MCF 10A (cell line): Measurements from ENCODE around the gene LRRC56. TPM values are rescaled to one million over a fixed set of nuclear protein-coding genes. Genes with fewer than 3 reads are reported as not detected.
"Not testable (repeated sequence)": the region's sequence is repeated elsewhere in the genome, so short reads cannot be mapped to it uniquely, and the experiment has no call there.

Experiments used
- BruUV-seq: library from RNA; stranded (reverse); fragments of 400-500 nt; replicated peaks from 2 replicates; lab custom pipeline; 2021; lab: Mats Ljungman, UMichigan
- CTCF ChIA-PET: fragments of 300-600 bp; sonication (Branson Sonifier 250); formaldehyde crosslinking; extraction: SDS; loops from one replicate; lab custom pipeline; 2021; ENCODE audit warnings: antibody characterized with exemption, inconsistent platforms; lab: Yijun Ruan, JAX
- POLR2A ChIA-PET: fragments of 300-600, 350-650 bp; sonication (Branson Sonifier 250); formaldehyde crosslinking; extraction: SDS; loops from one replicate; lab custom pipeline; 2020; ENCODE audit warnings: antibody characterized with exemption, inconsistent platforms; lab: Yijun Ruan, JAX
- DNase-seq: peaks from one replicate; pipeline ENCODE4 v3.0.0-alpha.2; 2018; ENCODE audit not compliant: unreplicated experiment
- H3K27ac Mint-ChIP-seq: one replicate; pipeline ENCODE4 v1.8.0; 2022; ENCODE audit warnings: mild to moderate bottlenecking, low read depth, mixed read lengths; ENCODE audit not compliant: unreplicated experiment
- H3K27me3 Mint-ChIP-seq: one replicate; pipeline ENCODE4 v1.8.0; 2022; ENCODE audit warnings: mixed read lengths; ENCODE audit not compliant: insufficient read depth, unreplicated experiment
- H3K36me3 Mint-ChIP-seq: one replicate; pipeline ENCODE4 v1.8.0; 2022; ENCODE audit warnings: mild to moderate bottlenecking, moderate library complexity, mixed read lengths; ENCODE audit not compliant: insufficient read depth, unreplicated experiment
- H3K4me1 Mint-ChIP-seq: one replicate; pipeline ENCODE4 v1.8.0; 2022; ENCODE audit warnings: mixed read lengths; ENCODE audit not compliant: insufficient read depth, unreplicated experiment
- H3K4me3 Mint-ChIP-seq: one replicate; pipeline ENCODE4 v1.8.0; 2022; ENCODE audit warnings: mild to moderate bottlenecking, moderate library complexity, mixed read lengths; ENCODE audit not compliant: unreplicated experiment
- H3K9me3 Mint-ChIP-seq: one replicate; pipeline ENCODE4 v1.8.0; 2022; ENCODE audit warnings: mixed read lengths; ENCODE audit not compliant: unreplicated experiment
- intact Hi-C: fragments of 100-400 bp; cut with micrococcal nuclease; formaldehyde crosslinking; loops from 2 replicates; pipeline ENCODE4 v1.14.1; 2022
- total RNA-seq: library from RNA; stranded (reverse); gene quantifications from 2 replicates; pipeline ENCODE4 v1.2.3, GENCODE V29; 2022
- TF ChIP-seq, protein P1 (sequence below): fragments of 200-600 bp; IDR thresholded peaks from one replicate; pipeline ENCODE4 v1.8.0; 2022; ENCODE audit warnings: antibody characterized with exemption, mild to moderate bottlenecking; ENCODE audit not compliant: unreplicated experiment

Gene LRRC56
- total RNA-seq, 1 experiment from 2014 or later, result 0.75 TPM

DNA sequence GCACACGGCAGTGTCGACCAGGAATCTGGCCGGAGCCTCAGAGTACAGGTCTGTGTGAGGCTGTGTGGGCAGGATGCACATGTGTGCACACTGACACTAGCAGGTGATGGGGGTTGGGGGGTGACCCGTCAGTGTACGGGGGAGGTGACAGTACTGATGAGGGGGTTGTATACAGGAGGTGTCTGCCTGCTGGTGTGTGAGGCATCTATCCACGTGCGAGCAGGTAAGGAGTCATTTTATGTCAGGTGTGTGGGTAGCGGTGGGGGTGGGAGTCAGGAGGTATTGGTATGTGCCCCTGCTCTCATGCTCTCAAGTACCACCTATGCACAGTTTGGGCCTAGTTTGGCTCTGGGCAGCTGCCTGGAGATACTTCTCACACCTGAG, 34.5 kb downstream of the LRRC56 start:
- H3K4me1 Mint-ChIP-seq, result peaks cover 12% of the 10 kb centered on the region
- H3K36me3 Mint-ChIP-seq, result no peaks in the 10 kb centered on the region
- no peaks in the 10 kb centered on the region for H3K9me3 Mint-ChIP-seq
- TF ChIP-seq, protein P1, sequence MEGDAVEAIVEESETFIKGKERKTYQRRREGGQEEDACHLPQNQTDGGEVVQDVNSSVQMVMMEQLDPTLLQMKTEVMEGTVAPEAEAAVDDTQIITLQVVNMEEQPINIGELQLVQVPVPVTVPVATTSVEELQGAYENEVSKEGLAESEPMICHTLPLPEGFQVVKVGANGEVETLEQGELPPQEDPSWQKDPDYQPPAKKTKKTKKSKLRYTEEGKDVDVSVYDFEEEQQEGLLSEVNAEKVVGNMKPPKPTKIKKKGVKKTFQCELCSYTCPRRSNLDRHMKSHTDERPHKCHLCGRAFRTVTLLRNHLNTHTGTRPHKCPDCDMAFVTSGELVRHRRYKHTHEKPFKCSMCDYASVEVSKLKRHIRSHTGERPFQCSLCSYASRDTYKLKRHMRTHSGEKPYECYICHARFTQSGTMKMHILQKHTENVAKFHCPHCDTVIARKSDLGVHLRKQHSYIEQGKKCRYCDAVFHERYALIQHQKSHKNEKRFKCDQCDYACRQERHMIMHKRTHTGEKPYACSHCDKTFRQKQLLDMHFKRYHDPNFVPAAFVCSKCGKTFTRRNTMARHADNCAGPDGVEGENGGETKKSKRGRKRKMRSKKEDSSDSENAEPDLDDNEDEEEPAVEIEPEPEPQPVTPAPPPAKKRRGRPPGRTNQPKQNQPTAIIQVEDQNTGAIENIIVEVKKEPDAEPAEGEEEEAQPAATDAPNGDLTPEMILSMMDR, result no peak
- no peak overlapping the region for H3K27ac Mint-ChIP-seq
- no peaks in the 10 kb centered on the region for H3K27me3 Mint-ChIP-seq
- H3K4me3 Mint-ChIP-seq, result no peak overlapping the region
- BruUV-seq, result no TSS peak
- POLR2A ChIA-PET, result no interaction called here
- intact Hi-C loops, result no loop called here
- CTCF ChIA-PET, result interaction anchor here (0.6 kb wide), 1 partner anchor 26 kb away, joined by 4 read pairs; no protein-coding TSS in a partner anchor
- DNase-seq, result no peak

DNA sequence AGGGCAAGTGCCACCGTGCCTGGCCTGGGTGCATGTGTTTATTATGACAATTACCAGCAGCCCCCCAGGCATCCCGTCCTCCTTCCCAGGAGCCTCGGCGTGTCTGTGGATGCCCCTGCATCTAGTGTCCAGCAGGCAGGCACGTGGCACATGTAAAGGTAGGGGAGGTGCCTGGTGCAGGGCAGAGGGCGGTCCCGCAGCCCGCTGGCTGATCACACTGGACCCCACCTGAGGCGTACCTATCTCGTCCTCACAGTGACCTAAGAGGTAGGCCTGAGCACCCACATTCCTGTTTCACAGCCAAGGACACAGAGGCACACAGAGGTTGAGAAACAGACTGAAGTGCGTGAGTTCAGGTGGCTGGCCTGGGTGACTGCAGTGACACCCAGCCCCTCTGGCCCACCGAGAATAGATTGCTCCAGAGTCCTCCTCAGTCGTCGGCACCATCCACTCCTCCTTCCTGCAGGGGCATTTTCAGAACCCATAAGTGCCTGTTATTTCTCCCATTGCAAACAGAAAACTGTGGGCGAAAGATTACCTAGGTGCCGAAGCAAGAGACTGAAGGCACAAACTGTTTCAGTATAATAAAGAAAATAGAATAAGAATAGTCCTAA, 35.9 kb downstream of the LRRC56 start:
- BruUV-seq, result no TSS peak
- Mint-ChIP-seq H3K27ac (no peak overlapping the region), H3K27me3 (no peaks in the 10 kb centered on the region), H3K36me3 (no peaks in the 10 kb centered on the region), H3K4me1 (peaks cover 13% of the 10 kb centered on the region), H3K4me3 (no peak overlapping the region), H3K9me3 (no peaks in the 10 kb centered on the region)
- intact Hi-C loops, result no loop called here
- CTCF ChIA-PET, result no interaction called here
- no peak for DNase-seq
- POLR2A ChIA-PET, result interaction anchor here (0.7 kb wide), 1 partner anchor 12 kb away, joined by 3 read pairs; no protein-coding TSS in a partner anchor
- TF ChIP-seq, protein P1, result no peak

DNA sequence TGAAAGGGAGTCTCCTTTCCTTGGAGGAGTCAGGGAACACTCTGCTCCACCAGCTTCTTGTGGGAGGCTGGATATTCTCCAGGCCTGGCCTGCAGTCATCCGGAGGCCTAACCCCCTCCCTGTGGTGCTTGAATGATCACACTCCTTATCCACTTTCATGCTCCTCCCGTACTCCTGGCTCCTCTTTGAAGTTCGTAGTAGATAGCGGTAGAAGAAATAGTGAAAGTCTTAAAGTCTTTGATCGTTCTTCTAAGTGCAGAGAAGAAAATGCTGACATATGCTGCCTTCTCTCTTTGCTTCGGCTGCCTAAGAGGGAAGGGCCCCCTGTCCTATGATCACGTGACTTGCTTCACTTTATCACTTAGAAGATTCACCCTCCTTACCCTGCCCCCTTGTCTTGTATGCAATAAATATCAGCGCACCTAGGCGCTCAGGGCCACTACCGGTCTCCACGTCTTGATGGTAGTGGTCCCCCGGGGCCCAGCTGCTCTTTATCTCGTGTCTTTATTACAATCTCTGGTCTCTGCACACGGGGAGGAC, 36.8 kb downstream of the LRRC56 start:
- H3K4me1 Mint-ChIP-seq, result peaks cover 21% of the 10 kb centered on the region
- H3K27ac Mint-ChIP-seq, H3K9me3 Mint-ChIP-seq, DNase-seq, CTCF ChIA-PET, H3K36me3 Mint-ChIP-seq, H3K4me3 Mint-ChIP-seq, BruUV-seq, intact Hi-C loops, H3K27me3 Mint-ChIP-seq: not testable (repeated sequence)
- POLR2A ChIA-PET, result interaction anchor here (0.6 kb wide), 1 partner anchor 27 kb away, joined by 4 read pairs; no protein-coding TSS in a partner anchor

DNA sequence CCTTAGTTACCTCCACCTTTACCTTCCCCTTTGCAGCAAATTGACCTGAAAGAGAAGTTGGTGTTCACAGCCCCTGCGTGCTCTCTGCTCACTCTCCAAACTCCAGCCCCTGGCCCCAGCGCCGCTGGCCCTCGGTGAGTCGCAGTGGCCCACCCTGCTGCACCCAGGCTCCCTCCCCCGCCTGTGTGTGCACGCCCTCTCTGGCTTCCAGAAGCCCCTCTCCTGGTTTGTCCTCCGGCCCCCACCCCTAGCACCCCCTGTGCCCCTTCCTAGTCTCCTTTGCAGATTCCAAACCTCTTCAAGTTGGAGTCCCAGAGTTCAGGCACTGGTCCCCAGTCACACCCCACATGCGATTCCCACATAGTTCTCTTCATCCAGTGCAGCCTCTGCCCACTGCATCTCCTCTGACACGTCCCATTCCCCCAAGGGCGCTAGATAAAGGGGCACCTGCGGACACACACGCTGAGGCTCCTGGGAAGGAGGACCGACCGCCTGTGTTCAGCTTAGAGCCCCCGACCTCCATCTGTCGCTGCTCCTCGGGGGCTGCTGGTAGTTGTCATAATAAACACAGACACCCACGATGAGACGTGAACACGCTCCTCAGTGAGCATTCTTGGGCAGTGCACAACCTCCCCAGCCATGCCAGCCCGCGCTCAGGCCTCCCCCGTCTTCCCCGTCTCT, 37.4 kb downstream of the LRRC56 start:
- Mint-ChIP-seq H3K27me3 (no peaks in the 10 kb centered on the region), H3K4me3 (peak overlapping the region; percentile 79), H3K27ac (no peak overlapping the region), H3K4me1 (peaks cover 28% of the 10 kb centered on the region), H3K36me3 (no peaks in the 10 kb centered on the region), H3K9me3 (no peaks in the 10 kb centered on the region)
- ChIA-PET CTCF (interaction anchor here (0.6 to 0.7 kb wide), 2 partner anchors 25 to 112 kb away, joined by 3 read pairs; no protein-coding TSS in a partner anchor), POLR2A (interaction anchor here (0.6 to 2.0 kb wide), 10 partner anchors 9 to 245 kb away, joined by 3 to 22 read pairs (median 8); partner anchors contain the start of genes DEAF1, HRAS, LMNTD2 and PNPLA2)
- intact Hi-C loops, result no loop called here
- TF ChIP-seq, protein P1, result no peak
- no peak for DNase-seq
- BruUV-seq, result no TSS peak
